ENCODE measurements around the gene PEX14. TPM values are rescaled to one million over a fixed set of nuclear protein-coding genes. Genes with fewer than 3 reads are reported as not detected.

Gene PEX14
- polyA plus RNA-seq, 1 donor from 2014 or later: 13.5 TPM

DNA sequence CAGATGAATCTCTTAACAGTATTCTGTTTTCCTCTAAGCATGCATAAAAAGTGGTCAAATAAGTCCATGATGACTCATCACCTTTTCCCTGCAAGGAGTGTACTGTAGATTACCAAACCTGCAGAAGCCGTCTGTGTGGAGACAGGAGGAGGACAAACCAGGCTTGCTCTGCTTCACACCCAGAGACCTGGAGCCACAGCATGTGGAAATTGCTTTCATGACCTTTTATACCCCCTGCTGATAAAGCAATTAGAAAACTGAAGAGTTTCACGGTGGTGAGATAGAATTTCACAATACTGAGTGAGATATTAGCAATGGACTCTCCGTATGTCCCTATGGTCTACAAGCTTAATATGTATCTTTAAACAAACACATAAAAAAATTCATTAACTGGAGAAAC, 15.6 kb upstream of the PEX14 start:
- no peaks in the 10 kb centered on the region for H3K79me2 ChIP-seq (replicated peaks; ENCODE audit: insufficient read depth, low read length)
- H3K4me2 ChIP-seq (ENCODE audit: low read length): no peak overlapping the region
- no peaks in the 10 kb centered on the region for H3K36me3 ChIP-seq (ENCODE audit: insufficient read depth, low read length)
- H3K27me3 ChIP-seq (ENCODE audit: insufficient read depth, low read depth, low read length): no peaks in the 10 kb centered on the region
- H3K27ac ChIP-seq (ENCODE audit: low read length): no peak overlapping the region
- no peak overlapping the region for H3K4me3 ChIP-seq (ENCODE audit: low read length)
- no peaks in the 10 kb centered on the region for H3K9me3 ChIP-seq (ENCODE audit: low read length)
- H4K20me1 ChIP-seq (ENCODE audit: insufficient read depth): no peaks in the 10 kb centered on the region
- no peak overlapping the region for H2AFZ ChIP-seq (ENCODE audit: low read depth, low read length)
- H3F3A ChIP-seq (ENCODE audit: insufficient read depth, low read length, poor library complexity, severe bottlenecking): no peaks in the 10 kb centered on the region
- TF ChIP-seq, protein P1, sequence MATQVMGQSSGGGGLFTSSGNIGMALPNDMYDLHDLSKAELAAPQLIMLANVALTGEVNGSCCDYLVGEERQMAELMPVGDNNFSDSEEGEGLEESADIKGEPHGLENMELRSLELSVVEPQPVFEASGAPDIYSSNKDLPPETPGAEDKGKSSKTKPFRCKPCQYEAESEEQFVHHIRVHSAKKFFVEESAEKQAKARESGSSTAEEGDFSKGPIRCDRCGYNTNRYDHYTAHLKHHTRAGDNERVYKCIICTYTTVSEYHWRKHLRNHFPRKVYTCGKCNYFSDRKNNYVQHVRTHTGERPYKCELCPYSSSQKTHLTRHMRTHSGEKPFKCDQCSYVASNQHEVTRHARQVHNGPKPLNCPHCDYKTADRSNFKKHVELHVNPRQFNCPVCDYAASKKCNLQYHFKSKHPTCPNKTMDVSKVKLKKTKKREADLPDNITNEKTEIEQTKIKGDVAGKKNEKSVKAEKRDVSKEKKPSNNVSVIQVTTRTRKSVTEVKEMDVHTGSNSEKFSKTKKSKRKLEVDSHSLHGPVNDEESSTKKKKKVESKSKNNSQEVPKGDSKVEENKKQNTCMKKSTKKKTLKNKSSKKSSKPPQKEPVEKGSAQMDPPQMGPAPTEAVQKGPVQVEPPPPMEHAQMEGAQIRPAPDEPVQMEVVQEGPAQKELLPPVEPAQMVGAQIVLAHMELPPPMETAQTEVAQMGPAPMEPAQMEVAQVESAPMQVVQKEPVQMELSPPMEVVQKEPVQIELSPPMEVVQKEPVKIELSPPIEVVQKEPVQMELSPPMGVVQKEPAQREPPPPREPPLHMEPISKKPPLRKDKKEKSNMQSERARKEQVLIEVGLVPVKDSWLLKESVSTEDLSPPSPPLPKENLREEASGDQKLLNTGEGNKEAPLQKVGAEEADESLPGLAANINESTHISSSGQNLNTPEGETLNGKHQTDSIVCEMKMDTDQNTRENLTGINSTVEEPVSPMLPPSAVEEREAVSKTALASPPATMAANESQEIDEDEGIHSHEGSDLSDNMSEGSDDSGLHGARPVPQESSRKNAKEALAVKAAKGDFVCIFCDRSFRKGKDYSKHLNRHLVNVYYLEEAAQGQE (IDR thresholded peaks at IDR 0.05; ENCODE audit: borderline replicate concordance): no peak
- TF ChIP-seq, protein P2, sequence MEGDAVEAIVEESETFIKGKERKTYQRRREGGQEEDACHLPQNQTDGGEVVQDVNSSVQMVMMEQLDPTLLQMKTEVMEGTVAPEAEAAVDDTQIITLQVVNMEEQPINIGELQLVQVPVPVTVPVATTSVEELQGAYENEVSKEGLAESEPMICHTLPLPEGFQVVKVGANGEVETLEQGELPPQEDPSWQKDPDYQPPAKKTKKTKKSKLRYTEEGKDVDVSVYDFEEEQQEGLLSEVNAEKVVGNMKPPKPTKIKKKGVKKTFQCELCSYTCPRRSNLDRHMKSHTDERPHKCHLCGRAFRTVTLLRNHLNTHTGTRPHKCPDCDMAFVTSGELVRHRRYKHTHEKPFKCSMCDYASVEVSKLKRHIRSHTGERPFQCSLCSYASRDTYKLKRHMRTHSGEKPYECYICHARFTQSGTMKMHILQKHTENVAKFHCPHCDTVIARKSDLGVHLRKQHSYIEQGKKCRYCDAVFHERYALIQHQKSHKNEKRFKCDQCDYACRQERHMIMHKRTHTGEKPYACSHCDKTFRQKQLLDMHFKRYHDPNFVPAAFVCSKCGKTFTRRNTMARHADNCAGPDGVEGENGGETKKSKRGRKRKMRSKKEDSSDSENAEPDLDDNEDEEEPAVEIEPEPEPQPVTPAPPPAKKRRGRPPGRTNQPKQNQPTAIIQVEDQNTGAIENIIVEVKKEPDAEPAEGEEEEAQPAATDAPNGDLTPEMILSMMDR (IDR thresholded peaks at IDR 0.05; ENCODE audit: poor library complexity, severe bottlenecking): no peak
- TF ChIP-seq EZH2 (IDR thresholded peaks at IDR 0.05; ENCODE audit: borderline replicate concordance, insufficient read depth, low read length, poor library complexity, severe bottlenecking): no peak
- TF ChIP-seq POLR2AphosphoS5 (IDR thresholded peaks at IDR 0.05): no peak
- no peak for TF ChIP-seq TAF1 (IDR thresholded peaks at IDR 0.05; ENCODE audit: low read depth)
- no peak for TF ChIP-seq RAD21 (conservative IDR thresholded peaks at IDR 0.05)
- TF ChIP-seq SMC3 (conservative IDR thresholded peaks at IDR 0.05; ENCODE audit: poor library complexity): no peak
- TF ChIP-seq EP300 (conservative IDR thresholded peaks at IDR 0.05; ENCODE audit: poor library complexity, severe bottlenecking): no peak
- TF ChIP-seq MXI1 (conservative IDR thresholded peaks at IDR 0.05; ENCODE audit: poor library complexity, severe bottlenecking): no peak
- no peak overlapping the region for H3K9ac ChIP-seq (ENCODE audit: low read length)
- H3K9me2 ChIP-seq (ENCODE audit: insufficient read depth, low read length): no peaks in the 10 kb centered on the region

GRCh38 chr1:10467078-10467477, 7.7 kb upstream of the PEX14 start:
- H3K27ac ChIP-seq (ENCODE audit: low read length): no peak overlapping the region
- H3K36me3 ChIP-seq (ENCODE audit: insufficient read depth, low read length): no peaks in the 10 kb centered on the region
- no peaks in the 10 kb centered on the region for H3K27me3 ChIP-seq (ENCODE audit: insufficient read depth, low read depth, low read length)
- H3K9me2 ChIP-seq (ENCODE audit: insufficient read depth, low read length): no peaks in the 10 kb centered on the region
- no peak overlapping the region for H3K9ac ChIP-seq (ENCODE audit: low read length)
- H3K4me3 ChIP-seq (ENCODE audit: low read length): no peak overlapping the region
- no peaks in the 10 kb centered on the region for H3K9me3 ChIP-seq (ENCODE audit: low read length)
- no peak overlapping the region for H2AFZ ChIP-seq (ENCODE audit: low read depth, low read length)
- no peaks in the 10 kb centered on the region for H4K20me1 ChIP-seq (ENCODE audit: insufficient read depth)
- TF ChIP-seq POLR2AphosphoS5 (IDR thresholded peaks at IDR 0.05) (no peak), TAF1 (IDR thresholded peaks at IDR 0.05; ENCODE audit: low read depth) (no peak), RAD21 (conservative IDR thresholded peaks at IDR 0.05) (no peak), SMC3 (conservative IDR thresholded peaks at IDR 0.05; ENCODE audit: poor library complexity) (no peak), MXI1 (conservative IDR thresholded peaks at IDR 0.05; ENCODE audit: poor library complexity, severe bottlenecking) (no peak), EP300 (conservative IDR thresholded peaks at IDR 0.05; ENCODE audit: poor library complexity, severe bottlenecking) (no peak), EZH2 (IDR thresholded peaks at IDR 0.05; ENCODE audit: borderline replicate concordance, insufficient read depth, low read length, poor library complexity, severe bottlenecking) (no peak)
- TF ChIP-seq, protein P1 (IDR thresholded peaks at IDR 0.05; ENCODE audit: borderline replicate concordance): no peak
- TF ChIP-seq, protein P2 (IDR thresholded peaks at IDR 0.05; ENCODE audit: poor library complexity, severe bottlenecking): no peak
- no peaks in the 10 kb centered on the region for H3K79me2 ChIP-seq (replicated peaks; ENCODE audit: insufficient read depth, low read length)
- H3F3A ChIP-seq (ENCODE audit: insufficient read depth, low read length, poor library complexity, severe bottlenecking): no peaks in the 10 kb centered on the region
- H3K4me2 ChIP-seq (ENCODE audit: low read length): no peak overlapping the region
